Natural killer cell (primary cell): Measurements from ENCODE around the gene EGFR. TPM values are rescaled to one million over a fixed set of nuclear protein-coding genes. Genes with fewer than 3 reads are reported as not detected.

Experiments used
- ATAC-seq, 3 donors: fragments of 150-1000 bp in 2 of 3; fragments of 200-7000 bp in 1 of 3; cut with Tn5 transposase; 1 replicate in 1 of 3; 2 replicates in 2 of 3; pipeline ENCODE4 v1.10.0; 2021; ENCODE audit warnings: mild to moderate bottlenecking in 2 of 3, moderate library complexity in 2 of 3
- DNase-seq, 2 donors: peaks; one replicate each; pipeline versions ENCODE4 v3.0.0 to v3.0.0-alpha.2; 2013 to 2021; ENCODE audit warnings: mixed read lengths in 1 of 2
- H3K27ac ChIP-seq: one replicate; pipeline ENCODE4 v1.5.1; 2013; ENCODE audit warnings: mild to moderate bottlenecking, low read length
- H3K27me3 ChIP-seq: one replicate; pipeline ENCODE4 v1.6.1; 2013; ENCODE audit warnings: low read length; ENCODE audit not compliant: control insufficient read depth, insufficient read depth
- H3K36me3 ChIP-seq: one replicate; pipeline ENCODE4 v1.6.1; 2013; ENCODE audit warnings: low read length; ENCODE audit not compliant: control insufficient read depth, insufficient read depth
- H3K4me1 ChIP-seq: one replicate; pipeline ENCODE4 v1.6.1; 2013; ENCODE audit warnings: low read length; ENCODE audit not compliant: control insufficient read depth, insufficient read depth
- H3K4me3 ChIP-seq: one replicate; pipeline ENCODE4 v1.5.1; 2013; ENCODE audit warnings: low read length
- H3K9me3 ChIP-seq: one replicate; pipeline ENCODE4 v1.6.1; 2013; ENCODE audit warnings: low read length; ENCODE audit not compliant: control insufficient read depth, insufficient read depth
- H3K27ac Mint-ChIP-seq, 2 donors: one replicate each; pipeline ENCODE4 v1.8.0; 2022; ENCODE audit warnings: mild to moderate bottlenecking in 2 of 2, mixed read lengths in 2 of 2, moderate library complexity in 1 of 2
- H3K27me3 Mint-ChIP-seq, 2 donors: one replicate each; pipeline ENCODE4 v1.8.0; 2022; ENCODE audit warnings: low read depth in 2 of 2, mixed read lengths in 2 of 2
- H3K36me3 Mint-ChIP-seq: one replicate; pipeline ENCODE4 v1.8.0; 2022; ENCODE audit warnings: mixed read lengths
- H3K4me1 Mint-ChIP-seq, 2 donors: one replicate each; pipeline ENCODE4 v1.8.0; 2022; ENCODE audit warnings: mixed read lengths in 2 of 2
- H3K4me3 Mint-ChIP-seq: one replicate; pipeline ENCODE4 v1.8.0; 2022; ENCODE audit warnings: mild to moderate bottlenecking, moderate library complexity, mixed read lengths
- H3K9me3 Mint-ChIP-seq, 2 donors: one replicate each; pipeline ENCODE4 v1.8.0; 2022; ENCODE audit warnings: mixed read lengths in 2 of 2
- WGBS: methylation state at CpG from one replicate; pipeline ENCODE4 v1.1.7; 2013; ENCODE audit warnings: missing lambda C conversion rate; ENCODE audit not compliant: insufficient coverage; 5-methylcytosine and 5-hydroxymethylcytosine counted together
- intact Hi-C: fragments of 100-400 bp; cut with micrococcal nuclease; formaldehyde crosslinking; loops from one replicate; pipeline ENCODE4 v1.14.2; 2022
- total RNA-seq, 4 donors: library from RNA; stranded (reverse); fragments of 120-200 nt in 1 of 4; gene quantifications; one replicate each; pipeline versions ENCODE4 v1.2.3 to v1.2.4, GENCODE V29; 2013 to 2022
- TF ChIP-seq, protein P1 (sequence below): fragments of 200-600 bp; IDR thresholded peaks from one replicate; pipeline ENCODE4 v1.8.0; 2022; ENCODE audit warnings: antibody characterized with exemption

EGFR gene
- total RNA-seq, 3 donors from 2014 or later (not counting 1 experiment from before 2014, with no cell fraction given), result not detected

GRCh38 chr7:55024776-55025175 lies 6.0 kb downstream of the EGFR start:
- Histone ChIP-seq H3K4me3 (no peak overlapping the region), H3K27me3 (peaks cover 9% of the 10 kb centered on the region), H3K27ac (no peak overlapping the region), H3K4me1 (peaks cover 3% of the 10 kb centered on the region), H3K36me3 (no peaks in the 10 kb centered on the region), H3K9me3 (no peaks in the 10 kb centered on the region)
- no peak overlapping the region for H3K27ac Mint-ChIP-seq
- no peak overlapping the region for H3K4me3 Mint-ChIP-seq
- TF ChIP-seq, protein P1, sequence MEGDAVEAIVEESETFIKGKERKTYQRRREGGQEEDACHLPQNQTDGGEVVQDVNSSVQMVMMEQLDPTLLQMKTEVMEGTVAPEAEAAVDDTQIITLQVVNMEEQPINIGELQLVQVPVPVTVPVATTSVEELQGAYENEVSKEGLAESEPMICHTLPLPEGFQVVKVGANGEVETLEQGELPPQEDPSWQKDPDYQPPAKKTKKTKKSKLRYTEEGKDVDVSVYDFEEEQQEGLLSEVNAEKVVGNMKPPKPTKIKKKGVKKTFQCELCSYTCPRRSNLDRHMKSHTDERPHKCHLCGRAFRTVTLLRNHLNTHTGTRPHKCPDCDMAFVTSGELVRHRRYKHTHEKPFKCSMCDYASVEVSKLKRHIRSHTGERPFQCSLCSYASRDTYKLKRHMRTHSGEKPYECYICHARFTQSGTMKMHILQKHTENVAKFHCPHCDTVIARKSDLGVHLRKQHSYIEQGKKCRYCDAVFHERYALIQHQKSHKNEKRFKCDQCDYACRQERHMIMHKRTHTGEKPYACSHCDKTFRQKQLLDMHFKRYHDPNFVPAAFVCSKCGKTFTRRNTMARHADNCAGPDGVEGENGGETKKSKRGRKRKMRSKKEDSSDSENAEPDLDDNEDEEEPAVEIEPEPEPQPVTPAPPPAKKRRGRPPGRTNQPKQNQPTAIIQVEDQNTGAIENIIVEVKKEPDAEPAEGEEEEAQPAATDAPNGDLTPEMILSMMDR, result no peak
- ATAC-seq, result no peak
- H3K27me3 Mint-ChIP-seq, result peaks cover 24 to 27% of the 10 kb centered on the region in 2 donors
- no peaks in the 10 kb centered on the region for H3K4me1 Mint-ChIP-seq
- H3K9me3 Mint-ChIP-seq, result peaks cover 0 to 4% of the 10 kb centered on the region in 2 donors
- DNase-seq, result no peak
- 82% methylated on average over 2 of the region's 2 CpGs for WGBS
- no peaks in the 10 kb centered on the region for H3K36me3 Mint-ChIP-seq
- intact Hi-C loops, result no loop called here

- Mint-ChIP-seq H3K27me3 (peaks cover 18 to 19% of the 10 kb centered on the region in 2 donors), H3K4me3 (no peak overlapping the region), H3K27ac (no peak overlapping the region), H3K9me3 (peaks cover 0 to 4% of the 10 kb centered on the region in 2 donors), H3K4me1 (no peaks in the 10 kb centered on the region), H3K36me3 (no peaks in the 10 kb centered on the region)
- Histone ChIP-seq H3K36me3 (no peaks in the 10 kb centered on the region), H3K27ac (no peak overlapping the region), H3K4me1 (no peaks in the 10 kb centered on the region), H3K27me3 (no peaks in the 10 kb centered on the region), H3K4me3 (no peak overlapping the region), H3K9me3 (no peaks in the 10 kb centered on the region)
- no peak for DNase-seq
- intact Hi-C loops, result no loop called here
- TF ChIP-seq, protein P1, result no peak
- WGBS, result 80% methylated on average over 11 of the region's 11 CpGs
- no peak for ATAC-seq
Observed at GRCh38 chr7:55026086-55026790, 7.4 kb downstream of the EGFR start.

GRCh38 chr7:55026867-55027490 lies 8.2 kb downstream of the EGFR start:
- DNase-seq (no peak), ATAC-seq (no peak)
- Histone ChIP-seq H3K9me3 (no peaks in the 10 kb centered on the region), H3K4me1 (no peaks in the 10 kb centered on the region), H3K27ac (no peak overlapping the region), H3K36me3 (no peaks in the 10 kb centered on the region), H3K27me3 (no peaks in the 10 kb centered on the region), H3K4me3 (no peak overlapping the region)
- 90% methylated on average over 4 of the region's 4 CpGs for WGBS
- intact Hi-C loops, result no loop called here
- Mint-ChIP-seq H3K27me3 (peaks cover 10 to 12% of the 10 kb centered on the region in 2 donors), H3K9me3 (peaks cover 0 to 4% of the 10 kb centered on the region in 2 donors), H3K4me3 (no peak overlapping the region), H3K36me3 (no peaks in the 10 kb centered on the region), H3K4me1 (no peaks in the 10 kb centered on the region), H3K27ac (no peak overlapping the region)
- TF ChIP-seq, protein P1, result no peak
